DOHH2 (cell line): Measurements from ENCODE around the gene ARID1A.

Experiments
- CTCF ChIP-seq: fragments of 200-600 bp; sonication (generic); IDR thresholded peaks from one replicate; pipeline ENCODE4 v1.5.1; 2014; ENCODE audit warnings: antibody characterized with exemption, mild to moderate bottlenecking, low read depth, low read length; ENCODE audit not compliant: poor library complexity, severe bottlenecking
- EZH2phosphoT487 ChIP-seq: fragments of 200-600 bp; sonication (generic); IDR thresholded peaks from 2 replicates; pipeline ENCODE4 v1.6.1; 2017; ENCODE audit warnings: borderline replicate concordance, mild to moderate bottlenecking, antibody characterized with exemption, low read length, moderate library complexity, mixed read lengths

- TF ChIP-seq CTCF (peak; percentile 32), EZH2phosphoT487 (no peak)
Observed at GRCh38 chr1:26826261-26827105, 130.7 kb downstream of the ARID1A start, which contains the start of gene ZDHHC18.
